GM21423 (cell line): ENCODE results near the gene GNB5.
"Not testable (repeated sequence)": the region's sequence is repeated elsewhere in the genome, so short reads cannot be mapped to it uniquely, and the experiment has no call there.

Experiments
- ATAC-seq: cut with Tn5 transposase; IDR thresholded peaks from one replicate; pipeline ENCODE4 v1.9.1; 2021; ENCODE audit warnings: mild to moderate bottlenecking, moderate library complexity; ENCODE audit not compliant: unreplicated experiment

GNB5 gene

GRCh38 chr15:52097180-52097579 lies 94.0 kb downstream of the GNB5 start:
- no peak for ATAC-seq

DNA sequence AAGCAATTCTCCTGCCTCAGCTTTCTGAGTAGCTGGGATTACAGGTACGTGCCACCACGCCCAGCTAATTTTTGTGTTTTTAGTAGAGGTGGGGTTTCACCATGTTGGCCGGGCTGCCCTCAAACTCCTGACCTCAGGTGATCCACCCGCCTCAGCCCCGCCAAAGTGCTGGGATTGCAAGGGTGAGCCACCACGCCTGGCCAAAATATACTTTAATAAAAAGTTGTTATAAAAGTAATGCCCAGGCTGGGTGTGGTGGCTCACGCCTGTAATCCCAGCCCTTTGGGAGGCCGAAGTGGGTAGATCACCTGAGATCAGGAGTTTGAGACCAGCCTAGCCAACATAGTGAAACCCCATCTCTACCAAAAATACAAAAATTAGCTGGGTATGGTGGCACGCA lies 94.7 kb downstream of the GNB5 start:
- ATAC-seq, result not testable (repeated sequence)

DNA sequence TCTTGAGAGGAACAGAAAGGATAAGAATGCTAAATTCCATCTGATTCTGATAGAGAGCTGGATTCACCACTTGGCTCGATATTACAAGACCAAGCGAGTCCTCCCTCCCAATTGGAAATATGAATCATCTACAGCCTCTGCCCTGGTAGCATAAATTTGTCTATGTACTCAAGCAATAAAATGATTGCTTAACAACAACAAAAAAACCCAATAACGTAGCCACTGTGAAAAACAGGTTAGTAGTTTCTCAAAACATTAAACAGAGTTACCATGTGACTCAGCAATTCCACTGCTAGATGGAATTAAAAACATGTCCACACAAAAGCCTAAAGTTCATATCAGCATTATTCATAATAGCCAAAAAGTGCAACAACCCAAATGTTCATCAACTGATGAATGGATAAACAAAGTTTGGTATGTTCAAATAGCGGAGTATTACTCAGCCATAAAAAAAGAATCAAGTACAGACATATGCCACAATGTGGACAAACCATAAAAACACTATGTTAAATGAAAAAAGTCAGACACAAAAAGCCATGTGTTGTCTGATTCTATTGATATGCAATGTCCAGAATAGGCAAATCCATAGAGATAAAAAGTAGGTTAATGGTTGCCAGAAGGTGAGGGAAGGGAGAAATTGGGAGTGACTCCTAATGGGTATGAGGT lies 95.5 kb downstream of the GNB5 start:
- ATAC-seq, result no peak

- ATAC-seq, result no peak
Measured at GRCh38 chr15:52094811-52095584, 96.2 kb downstream of the GNB5 start.

DNA sequence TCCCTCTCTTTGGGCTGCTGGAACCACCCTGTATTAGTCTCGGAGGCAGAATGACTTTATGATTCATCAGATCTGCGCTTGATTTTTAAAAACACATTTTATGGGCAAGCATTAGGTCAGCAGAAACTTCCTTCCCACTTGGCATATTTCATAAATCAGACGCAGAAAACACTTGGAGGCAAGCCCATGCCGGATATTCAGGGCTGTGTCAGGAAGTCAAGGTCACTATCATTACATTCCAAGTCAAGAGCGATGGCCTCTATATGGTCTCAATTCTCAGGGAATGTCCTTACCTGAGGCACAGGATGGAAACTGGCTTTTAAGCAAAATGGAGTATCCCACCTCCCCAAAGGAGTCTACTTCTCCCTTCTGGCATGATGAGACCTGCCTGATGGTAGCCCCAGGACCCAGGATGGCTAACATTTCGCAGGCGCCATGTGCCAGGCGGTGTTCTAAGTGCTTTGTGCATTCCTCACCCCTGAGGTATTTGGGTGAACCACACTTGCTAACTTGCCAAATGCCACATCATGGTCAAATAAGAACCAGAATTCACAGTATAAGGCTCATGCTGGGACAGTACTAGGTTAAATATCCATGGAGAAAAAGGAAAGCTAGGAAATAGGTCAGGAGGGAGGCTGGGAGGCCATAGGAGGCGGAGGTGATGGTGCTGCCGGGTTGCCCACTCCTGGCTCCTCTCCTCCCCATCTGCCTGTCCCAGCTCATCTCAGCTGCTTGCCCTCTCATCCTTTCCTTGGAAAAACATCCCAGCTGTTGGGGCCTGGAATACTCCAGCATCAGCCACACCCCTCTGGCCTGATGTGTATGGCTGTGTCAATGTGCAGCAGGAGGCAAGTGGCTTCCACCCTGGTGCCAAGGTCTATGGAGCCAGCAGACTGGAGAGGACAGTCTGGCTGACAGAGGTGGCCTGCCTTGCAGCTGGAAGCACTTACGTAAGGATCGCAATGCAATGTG lies 97.4 kb downstream of the GNB5 start:
- no peak for ATAC-seq

DNA sequence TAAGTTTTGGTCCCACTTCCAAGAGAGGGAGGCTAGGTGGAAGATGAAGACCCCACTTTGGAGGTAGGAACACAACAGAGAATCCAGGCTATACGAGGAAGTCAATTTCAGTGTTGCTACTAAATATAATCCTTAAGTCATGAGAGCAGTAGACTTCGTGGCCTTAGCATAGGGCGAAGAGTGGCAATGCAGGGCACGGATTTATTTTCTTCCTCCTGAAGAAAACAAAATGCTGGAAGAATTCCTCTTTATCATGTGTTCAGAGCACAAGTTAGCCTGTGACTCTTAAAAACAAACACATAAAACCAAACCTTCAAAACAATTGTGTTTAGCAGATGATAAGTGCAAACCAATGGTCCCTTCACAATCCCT lies 98.0 kb downstream of the GNB5 start:
- ATAC-seq, result no peak

DNA sequence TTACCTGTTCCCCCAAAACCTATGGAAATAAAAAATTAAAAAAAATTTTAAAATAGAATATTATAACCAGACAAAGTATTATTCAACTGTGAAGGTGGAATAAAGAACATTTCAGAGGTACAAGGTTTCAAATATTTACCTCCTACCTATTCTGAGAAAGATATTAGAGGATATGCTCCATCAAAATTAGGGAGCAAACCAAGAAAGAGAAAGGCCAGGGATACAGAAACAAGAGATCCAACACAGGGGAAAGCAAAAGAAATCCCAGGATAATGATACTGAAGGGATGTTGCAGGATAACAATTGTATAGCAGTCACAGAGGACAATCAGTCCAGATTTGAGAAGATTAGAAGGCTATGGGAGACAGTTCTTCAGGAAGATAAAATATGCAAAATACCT lies 101.0 kb downstream of the GNB5 start:
- ATAC-seq, result no peak

DNA sequence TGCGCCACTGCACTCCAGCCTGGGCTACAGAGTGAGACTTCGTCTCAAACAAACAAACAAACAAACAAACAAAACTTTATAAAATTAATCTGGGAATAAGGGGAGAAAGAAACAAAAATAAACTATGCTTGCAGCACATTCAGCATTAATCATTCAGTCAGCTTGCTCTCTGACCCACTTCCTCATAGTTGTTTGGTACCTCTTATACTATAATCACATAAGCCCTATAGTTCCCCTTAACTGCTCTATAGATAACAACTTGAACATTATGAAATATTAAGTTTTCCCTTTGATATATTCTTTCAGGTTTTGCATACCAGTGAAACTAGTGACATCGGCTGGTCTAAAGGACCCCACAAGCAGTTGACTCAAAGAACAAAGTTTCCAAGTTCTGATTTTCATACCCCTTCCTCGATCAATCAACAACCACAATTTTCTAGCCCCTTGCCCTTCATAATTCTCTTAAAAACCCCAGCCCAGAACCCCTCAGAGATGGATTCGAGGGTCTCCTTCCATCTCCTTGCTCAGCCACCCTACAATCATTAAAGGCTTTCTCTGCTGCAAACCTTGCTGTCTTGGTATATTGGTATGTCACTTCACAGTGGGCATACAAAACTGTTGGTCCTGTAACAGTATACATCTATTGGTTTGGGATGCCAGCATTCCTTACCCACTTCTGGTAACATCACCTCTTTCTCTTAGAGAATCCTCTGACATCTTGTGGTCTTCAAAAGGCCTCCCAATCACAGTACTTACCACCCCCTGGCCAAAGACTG lies 105.0 kb downstream of the GNB5 start:
- ATAC-seq, result no peak

DNA sequence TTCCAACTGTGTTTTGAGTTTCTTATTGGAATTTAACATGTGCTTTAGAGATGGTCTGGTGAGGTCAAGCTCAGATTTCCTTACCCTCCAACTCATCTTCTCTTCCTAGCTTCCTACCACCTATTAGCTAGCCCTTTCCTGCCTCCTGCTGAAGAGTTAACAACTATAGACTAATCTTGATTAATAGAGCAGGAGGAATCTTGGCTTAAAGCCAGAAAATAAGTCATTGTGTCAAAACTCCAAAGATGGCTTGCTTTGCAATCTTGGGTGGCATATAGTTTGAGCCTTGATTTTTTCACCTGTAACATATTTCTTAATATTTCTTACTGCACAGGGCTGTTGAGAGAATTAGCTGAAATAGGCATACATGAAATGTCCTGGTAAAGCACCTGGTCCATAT lies 105.9 kb downstream of the GNB5 start:
- ATAC-seq, result no peak

GRCh38 chr15:52083603-52084002 lies 107.6 kb downstream of the GNB5 start:
- ATAC-seq, result no peak

DNA sequence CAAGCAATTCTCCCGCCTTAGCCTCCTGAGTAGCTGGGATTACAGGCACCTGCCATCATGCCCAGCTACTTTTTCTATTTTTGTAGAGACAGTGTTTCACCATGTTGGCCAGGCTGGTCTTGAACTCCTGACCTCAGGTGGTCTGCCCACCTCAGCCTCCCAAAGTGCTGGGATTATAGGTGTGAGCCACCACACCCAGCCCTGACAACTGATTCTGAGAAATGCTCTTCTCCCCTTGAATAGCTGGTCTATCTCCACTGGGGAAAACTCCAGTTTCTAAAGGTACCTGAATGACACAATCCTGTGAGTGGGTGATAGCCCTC lies 108.2 kb downstream of the GNB5 start:
- not testable (repeated sequence) for ATAC-seq

GRCh38 chr15:52082197-52083036 lies 108.8 kb downstream of the GNB5 start:
- ATAC-seq, result peak; percentile 77

- no peak for ATAC-seq
Measured at GRCh38 chr15:52080706-52081392, 110.3 kb downstream of the GNB5 start.

DNA sequence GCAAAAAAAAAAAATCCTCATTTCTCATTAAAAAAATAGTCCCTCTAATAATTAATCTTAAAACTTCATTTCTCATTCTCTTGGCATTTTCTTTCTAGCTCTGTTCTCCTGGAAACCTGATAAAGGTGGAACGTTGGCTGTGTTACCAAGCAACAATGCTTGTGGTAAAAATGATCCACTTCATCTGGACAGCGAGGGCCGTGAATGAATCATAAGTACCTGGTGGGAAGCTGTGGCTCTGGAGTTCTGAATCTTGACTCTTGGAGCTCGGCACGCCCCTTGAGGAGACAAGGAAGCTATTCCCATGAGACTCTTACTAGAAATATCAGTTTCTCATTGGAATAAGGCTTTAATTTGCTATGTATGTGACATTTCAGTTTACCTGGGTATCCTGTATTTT lies 111.2 kb downstream of the GNB5 start:
- ATAC-seq, result no peak

GRCh38 chr15:52078876-52079700 lies 112.1 kb downstream of the GNB5 start:
- no peak for ATAC-seq

DNA sequence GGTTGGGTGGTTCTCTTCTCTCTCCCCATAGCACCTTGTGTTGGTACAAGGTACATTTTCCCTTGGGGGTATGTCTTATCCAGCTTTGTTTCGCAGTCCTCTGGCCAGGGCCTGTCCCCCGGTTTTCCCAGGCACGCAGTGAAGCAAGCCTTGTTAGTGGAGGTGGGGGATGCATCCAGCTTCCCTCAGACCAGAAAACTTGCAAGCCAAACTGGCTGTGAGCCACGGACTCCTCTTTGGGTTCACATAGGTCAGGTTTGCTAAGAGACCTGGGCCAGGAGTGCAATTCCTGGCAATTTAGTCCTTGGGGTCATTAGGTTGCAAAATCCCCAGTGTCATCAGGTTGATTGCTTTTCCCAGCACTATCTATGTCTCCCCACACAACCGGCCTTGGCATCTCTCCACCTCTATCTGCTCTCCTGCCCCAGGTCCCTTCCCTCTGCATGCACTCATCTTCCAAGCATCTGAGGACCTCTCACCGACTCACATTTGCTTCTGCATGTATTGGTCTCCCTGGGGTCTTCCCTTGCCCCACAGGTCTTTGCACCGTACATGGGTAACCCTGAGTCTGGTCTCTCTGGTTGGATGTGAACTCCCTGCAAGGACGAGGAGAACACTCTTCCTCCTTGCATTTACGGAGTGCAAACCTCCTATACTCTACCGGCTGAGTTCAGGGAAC lies 112.9 kb downstream of the GNB5 start:
- ATAC-seq, result no peak

GRCh38 chr15:52076889-52077781 lies 114.1 kb downstream of the GNB5 start:
- ATAC-seq, result no peak
